M059J (cell line): ENCODE data around the gene CYP11A1. TPM values are rescaled to one million over a fixed set of nuclear protein-coding genes. Genes with fewer than 3 reads are reported as not detected.

ENCODE experiments used
- DNase-seq: peaks from one replicate; pipeline ENCODE4 v3.0.0-alpha.2; 2012; ENCODE audit warnings: low read depth
- total RNA-seq: library from RNA; depleted of rRNA; stranded (reverse); fragments of >200 nt; shearing (Covaris generic); gene quantifications from 2 replicates; pipeline ENCODE4 v1.2.3, GENCODE V29; 2014

CYP11A1 gene
- total RNA-seq, 1 experiment from 2014 or later, result 0.07 TPM

DNA sequence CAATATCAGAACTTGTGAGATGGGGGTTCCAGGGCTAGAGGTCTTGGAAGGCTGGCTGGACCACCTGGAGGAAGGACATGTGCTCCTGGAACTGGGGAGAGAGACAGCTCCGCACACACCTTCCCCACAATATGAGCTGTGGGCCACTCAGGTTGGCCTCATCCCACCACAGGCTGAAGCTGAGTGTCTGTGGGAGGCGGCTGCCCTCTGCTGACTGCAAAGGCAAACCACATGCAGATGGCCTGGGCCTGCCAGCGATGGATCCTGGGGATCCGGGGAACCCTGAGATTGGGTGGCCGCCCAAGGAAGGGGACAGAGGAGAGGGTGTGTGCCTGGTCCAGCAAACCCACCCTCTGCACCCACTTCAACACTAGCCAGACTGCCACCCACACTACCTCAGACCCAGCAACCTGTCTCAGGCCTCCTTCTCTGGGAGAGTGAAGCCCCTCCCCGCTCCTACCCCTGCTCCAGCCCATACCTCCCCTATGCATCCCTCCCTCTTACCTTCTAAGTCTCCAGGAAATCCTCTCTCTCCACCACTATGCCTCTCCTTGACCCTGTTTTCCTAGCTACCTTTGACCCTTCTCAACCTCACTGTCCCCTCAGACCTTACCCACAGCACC lies 44.8 kb downstream of the CYP11A1 start:
- DNase-seq, result peak; percentile 55

DNA sequence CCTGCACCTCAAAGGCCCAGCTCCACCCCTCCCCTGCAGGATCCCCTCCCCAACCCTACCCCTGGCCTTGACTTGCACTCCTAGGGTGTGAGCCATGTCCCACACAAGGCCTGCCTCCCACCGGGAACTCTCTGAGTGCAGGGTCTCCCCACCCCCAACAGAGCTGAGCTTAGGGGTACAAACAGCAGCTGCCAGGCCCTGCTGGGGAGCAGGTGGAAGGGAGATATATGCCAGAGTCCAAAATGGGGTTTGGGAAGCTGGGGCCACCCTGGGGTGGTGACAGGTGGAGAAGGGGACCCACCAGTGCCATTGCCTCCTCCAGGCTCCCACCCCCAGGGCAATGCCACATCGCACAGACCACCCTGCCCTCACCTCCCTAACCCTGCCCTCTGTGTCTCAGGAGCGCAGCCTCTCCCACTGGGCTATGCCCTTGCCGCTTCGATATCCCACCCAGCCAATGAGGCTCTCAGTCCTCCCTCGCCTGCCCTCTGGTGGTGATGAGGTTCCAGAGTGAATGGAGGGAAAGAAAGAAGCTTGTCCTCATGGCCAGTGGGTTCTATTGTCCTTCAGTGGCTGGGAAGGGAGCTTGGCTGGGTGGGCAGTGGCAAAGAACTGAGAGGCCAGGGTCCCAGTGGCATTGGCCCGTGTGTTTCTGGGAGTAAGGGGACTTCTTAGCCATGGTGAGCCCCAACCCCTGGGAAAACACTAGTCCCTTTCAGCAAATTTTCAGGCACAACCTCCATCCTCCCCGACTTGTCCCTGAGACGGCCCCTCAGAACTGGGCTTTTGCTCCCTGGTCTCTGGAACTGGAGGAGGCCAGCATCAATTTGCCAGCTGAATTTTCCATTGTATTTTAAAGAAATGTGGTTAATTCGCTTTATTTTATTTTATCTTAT lies 46.8 kb downstream of the CYP11A1 start:
- peak; percentile 42 for DNase-seq

DNA sequence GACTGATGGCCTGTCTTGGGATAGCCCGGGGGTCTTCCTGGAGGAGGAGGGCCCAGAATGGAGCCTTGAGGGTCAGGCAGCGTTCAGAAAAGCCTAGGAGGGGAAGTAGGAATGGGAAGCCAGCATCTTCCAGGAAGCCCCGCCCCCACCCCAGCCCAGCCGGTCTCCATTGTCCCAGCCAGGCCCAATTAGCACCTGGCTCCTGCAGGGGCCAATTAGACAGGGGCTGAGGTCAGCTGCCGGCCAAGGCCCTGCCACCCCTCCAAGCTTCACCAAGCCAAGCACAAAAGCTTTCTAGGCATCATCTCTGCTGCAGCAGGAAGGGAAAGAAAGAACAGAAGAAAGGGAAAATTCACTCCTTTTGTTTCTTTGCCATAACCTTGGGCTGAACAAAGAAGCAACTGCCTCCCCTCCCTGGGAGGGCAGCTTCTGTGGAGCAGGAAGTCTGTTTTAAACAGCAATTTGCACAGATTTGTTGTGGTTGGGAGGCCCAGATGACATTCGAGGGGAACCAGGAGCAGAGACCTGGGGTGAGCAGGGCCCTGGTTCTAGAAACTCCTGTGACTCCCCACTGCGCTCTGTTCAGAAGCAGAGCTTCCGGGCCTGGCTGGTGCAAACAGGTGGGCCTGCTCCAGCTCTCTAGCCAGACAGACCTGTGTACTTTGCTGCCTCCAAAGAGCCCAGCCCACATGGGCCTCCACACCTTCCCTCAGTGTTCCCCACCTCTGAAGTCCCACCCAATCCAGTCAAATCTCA lies 47.7 kb downstream of the CYP11A1 start:
- DNase-seq, result no peak

DNA sequence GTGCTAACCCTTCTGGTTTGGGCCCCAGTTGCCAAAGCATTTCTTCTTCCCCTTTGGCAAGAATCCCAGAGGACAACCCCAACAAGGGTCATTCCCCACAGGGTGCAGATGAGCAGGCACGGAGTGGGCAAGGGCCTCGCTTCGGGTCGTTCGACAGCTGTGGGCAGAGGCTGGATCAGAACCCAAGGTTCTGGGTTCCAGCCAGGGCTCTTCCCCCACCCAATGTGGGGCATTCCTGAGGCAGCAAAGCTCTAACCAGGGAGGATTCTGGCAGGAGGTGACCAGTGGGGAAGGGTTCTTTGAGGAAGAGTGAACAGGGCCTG lies 48.3 kb downstream of the CYP11A1 start:
- DNase-seq, result no peak

DNA sequence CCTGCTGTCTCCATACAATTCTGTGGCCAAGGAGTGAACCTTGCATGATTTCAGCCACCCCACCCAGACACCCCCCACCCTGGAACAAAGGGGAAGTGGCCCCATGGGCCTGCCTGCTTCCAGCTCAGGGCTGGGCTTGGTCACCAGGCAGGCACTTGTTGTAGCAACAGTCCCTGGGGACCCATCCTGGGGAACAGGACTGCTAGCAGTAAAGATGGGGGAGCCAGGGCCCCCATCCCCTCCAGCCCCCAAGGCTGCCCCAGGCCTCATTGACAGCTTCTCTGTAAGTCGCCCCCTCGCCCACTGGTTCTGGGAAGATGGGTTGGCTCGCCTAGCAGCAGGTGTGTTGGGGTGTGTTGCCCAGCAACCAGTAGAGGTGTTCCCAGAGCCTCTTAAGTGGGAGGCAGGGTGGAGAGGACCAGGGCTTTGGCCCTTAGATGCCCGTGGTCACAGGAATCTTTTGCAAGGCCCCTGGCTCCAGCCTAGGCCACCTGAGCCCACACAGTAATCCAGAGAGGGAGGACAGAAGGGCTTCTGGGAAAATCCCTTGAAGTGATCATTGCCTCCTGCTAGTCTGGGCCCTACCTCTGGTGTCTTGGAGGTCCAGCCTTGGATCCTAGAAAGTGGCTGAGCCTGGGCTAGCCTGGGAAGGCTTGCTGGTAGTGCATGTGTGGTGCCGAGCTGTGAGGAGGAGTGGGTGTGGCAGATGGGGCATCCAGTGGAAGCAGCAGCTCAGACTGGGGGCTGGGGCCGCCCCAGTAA lies 48.9 kb downstream of the CYP11A1 start:
- peak; percentile 42 for DNase-seq

DNA sequence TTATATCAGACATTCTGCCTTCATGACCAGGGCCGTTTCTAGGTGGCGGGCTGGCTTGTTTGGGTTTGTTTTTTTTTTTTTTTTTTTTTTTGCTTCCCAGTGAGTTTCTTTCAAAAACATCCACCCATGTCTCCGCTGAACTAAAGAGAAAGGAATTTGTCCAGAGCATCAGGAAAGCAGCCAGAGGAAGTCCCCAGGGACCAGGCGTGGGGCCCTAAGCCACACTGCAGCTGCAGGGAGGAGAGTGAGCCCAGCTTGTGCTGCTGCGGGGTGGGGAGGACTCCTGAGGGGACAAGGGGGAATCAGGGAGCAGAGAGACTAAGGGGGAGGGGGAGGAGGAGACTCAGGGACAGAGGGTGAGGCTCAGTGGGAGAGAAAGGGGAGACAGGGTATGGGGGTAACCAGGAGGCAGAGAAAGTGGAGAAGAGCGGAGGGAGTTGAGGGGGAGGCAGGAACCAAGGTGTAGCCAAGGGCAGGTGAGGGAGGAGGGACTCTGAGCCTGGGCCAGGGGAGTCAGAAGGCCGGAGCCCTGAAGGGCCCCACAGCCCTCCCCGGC lies 49.5 kb downstream of the CYP11A1 start:
- peak; percentile 86 for DNase-seq

DNA sequence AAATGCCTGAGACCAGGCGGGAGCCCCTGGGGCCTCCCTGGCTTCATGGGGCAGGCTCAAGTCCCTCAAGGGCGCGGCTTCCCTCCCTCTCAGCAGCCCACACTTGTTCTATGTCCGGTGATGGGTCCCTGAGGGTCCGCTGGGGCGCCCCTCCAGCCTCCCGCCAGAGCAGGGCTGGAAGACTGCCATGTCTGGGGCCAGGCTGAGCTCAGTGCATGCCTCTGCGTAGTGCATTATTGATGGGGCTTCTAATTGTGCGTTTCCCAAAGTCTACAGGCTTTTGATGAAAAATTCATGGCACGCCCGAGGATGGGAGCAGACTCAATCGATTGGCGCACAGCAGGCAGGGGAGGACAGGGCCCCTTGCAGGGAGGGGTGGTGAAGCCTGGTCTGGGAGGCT lies 51.3 kb downstream of the CYP11A1 start:
- DNase-seq, result no peak

DNA sequence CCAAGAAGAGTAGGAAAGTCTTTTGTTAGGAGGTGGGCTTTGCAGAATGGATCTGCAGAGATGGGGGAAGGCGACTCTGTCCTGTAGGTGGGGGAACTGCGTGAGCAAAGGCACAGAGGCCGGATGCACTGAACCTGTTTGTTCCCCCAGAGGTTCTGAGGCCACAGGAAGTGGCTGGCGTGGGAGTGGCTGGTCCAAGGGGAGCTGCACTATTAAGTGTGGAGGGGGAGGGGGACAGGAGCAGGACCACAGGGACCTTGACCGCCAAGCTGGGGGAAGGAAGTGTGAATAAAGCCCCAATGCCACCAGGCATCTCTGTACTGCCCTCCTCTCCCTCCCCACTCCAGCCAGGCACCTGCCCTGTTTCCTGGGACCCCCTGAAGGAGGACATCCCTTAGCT lies 51.8 kb downstream of the CYP11A1 start:
- peak; percentile 21 for DNase-seq

DNA sequence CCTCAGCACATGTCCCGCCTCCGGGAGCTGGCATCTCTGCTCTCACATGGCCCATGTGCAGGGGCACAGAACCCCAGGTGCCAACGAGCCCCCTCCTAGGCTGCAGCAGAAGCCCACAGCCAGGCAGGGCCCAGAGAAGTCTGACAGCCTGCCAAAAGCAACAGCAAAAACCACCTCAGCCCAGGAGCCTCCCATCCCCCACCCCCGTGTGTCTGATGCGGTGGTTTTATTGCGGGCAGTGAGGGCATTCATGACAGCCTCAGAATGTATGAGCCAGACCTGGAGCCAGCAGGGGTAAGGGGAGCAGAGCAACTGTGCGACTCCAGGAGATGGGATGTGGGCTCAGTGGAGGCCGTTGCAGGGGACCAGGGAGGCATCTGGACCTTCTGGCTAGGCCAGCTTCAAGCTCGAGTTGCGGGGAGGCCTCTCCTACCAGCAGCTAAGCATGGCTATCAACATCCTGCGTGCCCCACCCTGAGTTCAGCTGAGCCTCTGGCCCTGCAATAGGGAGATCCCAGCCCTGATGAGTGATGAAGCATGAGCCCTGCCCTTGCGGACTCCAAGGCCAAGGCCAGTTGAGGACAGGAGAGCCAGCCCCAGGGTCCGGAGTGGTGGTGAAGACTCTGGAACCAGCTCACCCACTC lies 52.5 kb downstream of the CYP11A1 start:
- peak; percentile 63 for DNase-seq

DNA sequence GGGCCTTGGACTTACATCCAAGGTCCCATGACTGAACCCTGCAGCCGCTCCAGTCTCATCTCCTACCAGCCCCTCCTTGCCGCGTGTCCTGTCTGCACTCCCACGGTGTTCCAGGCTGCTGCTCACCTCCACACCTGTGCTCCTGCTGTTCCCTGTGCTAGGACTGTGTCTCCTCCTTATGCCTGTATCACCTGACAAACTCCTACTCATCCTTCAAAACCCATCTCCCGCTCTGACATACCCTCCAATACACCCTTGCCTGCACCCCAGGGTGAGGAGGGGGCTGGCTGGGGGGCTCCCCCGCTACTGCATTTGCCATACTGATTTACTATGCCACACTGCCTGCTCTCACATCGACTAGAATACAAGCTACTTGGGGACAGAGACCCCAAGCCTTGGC lies 53.6 kb downstream of the CYP11A1 start:
- DNase-seq, result no peak

DNA sequence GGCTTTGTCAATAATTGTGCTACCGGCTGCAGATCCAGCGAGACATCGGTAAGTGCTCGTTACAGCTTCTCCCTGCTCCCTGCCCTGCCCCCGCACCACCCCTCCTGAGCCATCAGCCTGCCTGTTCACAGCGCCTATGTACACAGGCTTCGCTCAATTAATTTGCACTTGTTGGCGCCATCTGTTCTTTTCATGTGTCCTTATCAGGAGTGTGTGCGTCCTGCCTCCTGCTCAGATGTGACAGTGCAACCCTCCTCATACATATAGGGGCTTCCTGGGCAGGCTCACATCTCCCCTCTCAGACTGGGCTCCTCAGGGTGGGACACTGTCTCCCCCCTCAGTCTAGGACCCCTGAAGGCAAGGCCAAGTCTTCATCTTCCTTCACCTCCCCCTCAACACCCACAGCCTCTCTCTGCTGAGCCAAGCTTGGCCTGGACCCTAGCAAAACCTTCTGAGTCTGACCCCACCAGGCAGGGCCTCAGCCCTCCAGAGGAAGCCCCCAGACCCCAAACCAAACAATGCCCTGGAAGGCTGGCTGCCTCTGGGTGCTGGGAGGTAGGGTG lies 54.9 kb downstream of the CYP11A1 start:
- no peak for DNase-seq

DNA sequence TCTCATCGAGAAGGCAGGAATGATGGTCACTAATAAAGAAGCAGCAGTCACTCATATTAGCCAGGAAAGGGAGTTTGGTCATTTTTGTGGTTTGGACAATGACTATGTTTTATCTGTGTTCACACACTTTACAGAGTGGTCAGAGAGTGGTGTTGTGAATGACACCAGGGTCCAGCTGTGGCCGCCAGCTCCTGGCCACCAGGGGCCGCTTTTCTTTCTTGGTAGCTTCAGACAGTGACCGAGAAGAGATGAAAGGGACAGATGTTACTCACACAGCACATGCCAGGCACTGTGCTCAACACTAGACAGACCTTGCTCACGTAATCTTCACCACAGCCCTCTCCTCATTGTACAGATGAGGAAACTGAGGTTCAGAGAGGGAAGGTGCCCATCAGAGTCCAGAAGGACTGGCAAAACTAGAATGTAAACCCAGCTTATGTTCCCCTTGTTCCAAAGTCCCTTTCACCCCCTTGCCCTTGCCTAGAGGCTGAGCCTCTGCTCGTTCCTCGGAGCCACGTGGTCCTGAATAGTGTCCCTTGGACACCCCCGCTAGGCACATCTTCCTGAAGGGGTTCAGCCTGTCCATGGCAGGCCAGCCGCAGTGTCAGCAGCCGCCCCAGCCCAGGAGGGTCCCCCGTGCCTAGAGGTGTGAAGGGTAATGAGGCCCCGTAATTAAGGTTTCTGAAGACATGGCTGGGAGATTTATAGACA lies 55.6 kb downstream of the CYP11A1 start:
- peak; percentile 45 for DNase-seq

DNA sequence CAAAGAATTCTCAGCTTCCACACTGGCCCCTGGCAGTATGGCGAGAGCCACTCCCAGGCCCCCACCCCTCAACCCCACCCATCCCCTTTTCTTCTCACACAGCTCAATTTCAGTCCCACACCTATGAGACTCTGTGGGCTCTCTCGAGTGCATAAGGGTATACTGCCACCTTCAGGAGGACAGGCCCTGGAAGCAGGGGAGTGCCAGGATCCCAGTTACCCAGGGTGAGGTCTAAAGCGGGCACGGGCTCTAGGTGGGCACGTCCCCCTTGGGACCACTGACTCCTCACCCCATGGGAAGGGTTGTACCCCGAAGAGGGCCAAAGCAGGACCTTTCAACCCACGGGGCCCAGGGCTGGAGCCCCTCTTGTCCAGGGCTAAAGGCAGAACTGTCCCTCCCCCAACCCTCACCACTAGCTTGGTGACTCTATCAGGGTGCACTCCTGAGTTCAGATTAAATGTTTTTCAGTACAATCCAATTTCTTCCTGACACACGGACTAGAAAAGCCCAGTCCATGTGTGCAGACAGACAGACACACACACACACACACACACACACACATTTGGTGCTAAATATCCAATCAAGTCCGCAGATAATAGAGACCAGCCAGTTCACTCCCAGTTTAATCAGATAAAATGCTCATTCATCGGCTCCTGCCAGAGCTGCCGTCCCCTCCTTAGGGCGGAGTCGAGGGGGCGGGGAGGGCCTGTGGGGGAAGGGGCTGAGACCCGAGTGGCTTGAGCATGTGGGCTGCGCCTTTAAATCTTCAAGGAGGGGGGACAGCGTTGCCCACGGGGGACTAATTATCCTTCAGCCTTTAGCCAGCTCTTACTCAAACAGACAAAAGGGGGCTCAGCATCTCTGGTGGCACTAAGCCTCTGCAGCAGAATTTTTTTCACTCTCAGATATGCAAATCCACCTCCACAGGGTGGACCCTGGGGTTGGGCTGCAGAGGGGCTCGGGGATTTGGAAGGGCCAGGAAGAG lies 59.3 kb downstream of the CYP11A1 start:
- peak; percentile 67 for DNase-seq

DNA sequence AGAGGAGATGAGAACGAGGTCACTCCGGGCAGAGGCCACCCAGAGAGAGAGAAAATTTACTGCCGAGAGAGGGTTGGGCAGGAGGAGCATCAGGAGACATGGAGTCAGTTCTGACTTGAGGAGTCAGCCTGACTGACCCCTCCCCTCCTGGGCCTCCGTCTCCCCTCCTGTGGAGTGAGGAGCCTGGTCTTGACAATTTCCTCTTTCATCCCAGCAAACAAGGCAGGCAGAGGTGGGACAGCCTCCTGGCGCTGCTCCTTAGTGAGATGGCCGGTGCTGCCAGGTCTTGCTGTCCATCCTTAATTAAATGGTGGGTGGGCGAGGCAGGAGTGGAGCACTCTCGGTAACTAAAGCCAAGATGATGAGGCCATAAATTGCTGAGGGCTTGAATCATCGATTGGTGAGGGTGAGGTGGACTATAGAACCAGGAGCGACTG lies 60.6 kb downstream of the CYP11A1 start:
- no peak for DNase-seq

DNA sequence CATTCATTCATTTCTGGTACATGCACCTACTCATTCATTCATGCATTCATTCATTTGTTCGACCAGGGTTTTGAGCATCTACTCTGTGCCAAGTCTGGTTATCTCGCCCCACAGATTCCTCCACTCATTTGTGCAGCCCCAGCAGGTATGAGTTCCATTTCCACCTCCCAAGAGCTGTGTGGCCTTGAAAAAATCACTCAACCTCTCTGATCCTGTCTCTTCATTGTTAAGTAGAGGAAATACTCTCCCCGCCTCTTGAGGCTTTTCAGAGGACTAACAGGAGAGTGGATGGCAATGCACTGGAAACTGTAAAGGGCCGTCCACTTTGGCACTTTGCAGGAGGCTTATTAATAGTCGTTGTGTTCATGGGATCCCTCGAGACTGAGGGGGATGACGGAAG lies 61.8 kb downstream of the CYP11A1 start:
- no peak for DNase-seq

DNA sequence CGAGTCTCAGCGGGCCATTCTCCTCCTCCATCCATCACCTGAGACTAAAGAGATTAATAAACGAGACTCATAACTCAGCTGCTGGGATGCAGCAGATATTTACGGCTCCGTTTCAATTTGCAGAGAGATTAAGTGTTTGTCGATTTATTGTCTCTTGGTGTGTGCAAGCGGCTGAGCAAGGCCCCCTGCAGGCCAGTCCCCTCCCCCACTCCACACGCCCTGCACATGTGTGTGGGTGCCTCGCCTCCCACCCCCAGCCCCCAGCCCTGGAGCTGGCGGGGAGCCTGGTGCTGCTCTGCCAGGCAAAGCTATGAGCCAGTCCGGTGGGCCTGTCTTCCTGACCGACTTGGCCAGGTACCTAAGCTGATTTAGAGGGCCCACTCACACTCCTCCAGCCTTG lies 63.0 kb downstream of the CYP11A1 start:
- DNase-seq, result no peak

DNA sequence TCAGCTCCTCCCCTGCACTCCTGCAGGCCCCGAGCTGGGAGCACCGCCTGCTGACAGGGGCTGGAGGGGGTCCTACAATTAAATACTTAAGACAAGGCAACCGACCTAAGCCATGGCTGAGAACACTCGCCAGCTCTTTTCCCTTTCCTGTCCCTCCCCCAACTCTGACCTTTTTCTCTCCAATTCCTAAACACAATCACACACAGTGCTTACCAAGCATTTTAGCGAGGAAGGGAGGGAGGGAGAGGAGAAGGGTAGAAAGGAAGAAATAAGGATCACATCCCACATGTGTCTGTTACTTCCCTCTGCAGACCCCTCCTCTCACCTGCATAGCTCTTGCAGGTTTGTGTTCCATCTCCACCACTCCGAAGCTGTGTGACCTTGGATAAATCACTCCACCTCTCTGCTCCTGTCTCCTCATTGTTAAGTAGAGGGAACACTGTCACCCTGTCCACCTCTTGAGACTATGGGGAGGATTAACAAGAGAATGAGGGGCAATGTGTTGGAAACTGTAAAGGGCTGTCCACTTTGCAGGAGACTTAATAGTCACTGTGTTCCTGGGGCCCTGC lies 63.6 kb downstream of the CYP11A1 start:
- DNase-seq, result no peak

DNA sequence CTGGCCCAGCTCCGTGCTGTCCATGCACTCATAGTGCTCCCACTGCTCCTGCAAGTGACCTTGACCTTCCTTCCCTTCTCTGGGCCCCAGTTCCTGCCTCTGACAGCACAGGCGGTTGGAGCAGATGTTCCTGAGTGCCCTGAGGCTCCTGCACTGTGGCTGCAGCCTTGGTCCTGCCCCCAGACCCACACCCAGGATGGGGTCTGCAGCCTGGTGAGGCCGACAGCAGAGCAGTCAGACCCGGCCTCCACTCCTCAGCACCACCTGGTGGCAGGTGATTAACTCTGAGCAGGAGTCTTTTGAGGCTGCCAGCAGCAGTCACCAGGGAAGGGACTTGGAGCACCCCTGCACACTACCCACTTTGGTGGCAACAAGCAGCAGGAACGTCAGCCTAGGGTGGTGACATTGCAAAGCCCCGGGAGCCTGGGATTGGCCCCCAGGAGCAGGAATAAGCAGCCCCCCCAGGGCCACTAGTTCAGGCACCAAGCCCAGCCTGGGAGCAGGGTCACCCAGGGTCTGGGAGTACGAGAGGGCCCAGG lies 64.6 kb downstream of the CYP11A1 start:
- DNase-seq, result peak; percentile 39
